GM12878 (cell line): ENCODE data around the gene PIGU. TPM values are rescaled to one million over a fixed set of nuclear protein-coding genes. Genes with fewer than 3 reads are reported as not detected.
A peak's percentile ranks its signal among the peaks of the same experiment; 100 is the strongest.

Experiments used
- ATAC-seq: fragments of 200-7000 bp; cut with Tn5 transposase; 3 replicates; pipeline ENCODE4 v1.9.1; 2020; ENCODE audit warnings: mild to moderate bottlenecking, moderate library complexity
- BruUV-seq: library from RNA; stranded (reverse); fragments of 400-500 nt; replicated peaks from 2 replicates; lab custom pipeline; 2021; lab: Mats Ljungman, UMichigan
- CTCF ChIA-PET: fragments of 300-600 bp; sonication (Branson Sonifier 250); formaldehyde crosslinking; extraction: SDS; loops from one replicate; lab custom pipeline; 2021; ENCODE audit warnings: inconsistent platforms; lab: Yijun Ruan, JAX
- POLR2A ChIA-PET: fragments of 350-600 bp; formaldehyde crosslinking; extraction: SDS; loops from one replicate; lab custom pipeline; 2021; ENCODE audit warnings: inconsistent platforms; lab: Charles Lee
- RAD21 ChIA-PET: fragments of 300-600 bp; sonication (Branson Sonifier 250); formaldehyde crosslinking; loops from one replicate; lab custom pipeline; 2023; ENCODE audit warnings: antibody characterized with exemption; ENCODE audit not compliant: unreplicated experiment; lab: Charles Lee
- SMC1A ChIA-PET: fragments of 300-600 bp; sonication (Branson Sonifier 250); formaldehyde crosslinking; loops from one replicate; lab custom pipeline; 2023; ENCODE audit not compliant: unreplicated experiment, uncharacterized antibody; lab: Charles Lee
- DNase-seq: peaks from one replicate; pipeline ENCODE4 v3.0.0-alpha.2; 2011; ENCODE audit warnings: low read depth, low spot score
- FAIRE-seq: peaks from 3 replicates; lab custom pipeline; 2011; peaks lifted over from hg19 to GRCh38; lab: Jason Lieb, UNC
- H2AFZ ChIP-seq: 2 replicates; pipeline ENCODE4 v1.6.0; 2011; ENCODE audit warnings: low read depth, low read length, control low read depth; ENCODE audit not compliant: control insufficient read depth
- H3K27ac ChIP-seq: 2 replicates; pipeline ENCODE4 v1.5.1; 2011; ENCODE audit warnings: control low read depth; ENCODE audit not compliant: control insufficient read depth, insufficient read depth
- H3K27me3 ChIP-seq, 2 experiments: replicated peaks in 1 of 2; 2 replicates each; pipeline versions ENCODE4 v1.6.0 to v1.6.1; 2011; ENCODE audit warnings: low read length in 1 of 2; ENCODE audit not compliant: control insufficient read depth in 2 of 2, insufficient read depth in 2 of 2
- H3K36me3 ChIP-seq, 2 experiments: 2 replicates each; pipeline ENCODE4 v1.5.1; 2011; ENCODE audit warnings: low read length in 1 of 2; ENCODE audit not compliant: control insufficient read depth in 2 of 2, insufficient read depth in 2 of 2
- H3K4me1 ChIP-seq: 2 replicates; pipeline ENCODE4 v1.6.1; 2011; ENCODE audit warnings: mild to moderate bottlenecking, low read length, moderate library complexity, mixed read lengths; ENCODE audit not compliant: control insufficient read depth, insufficient read depth
- H3K4me2 ChIP-seq: 2 replicates; pipeline ENCODE4 v1.6.0; 2011; ENCODE audit warnings: control low read depth; ENCODE audit not compliant: control insufficient read depth, insufficient read depth
- H3K4me3 ChIP-seq: fragments of 200-600 bp; sonication (generic); 2 replicates; pipeline ENCODE4 v1.5.1; 2016
- H3K79me2 ChIP-seq: 2 replicates; pipeline ENCODE4 v1.6.0; 2011; ENCODE audit warnings: low read length; ENCODE audit not compliant: control insufficient read depth, insufficient read depth
- H3K9ac ChIP-seq: 2 replicates; pipeline ENCODE4 v1.8.0; 2011; ENCODE audit warnings: low read length, control low read depth, mixed read lengths; ENCODE audit not compliant: control insufficient read depth, insufficient read depth
- H3K9me3 ChIP-seq: replicated peaks from 3 replicates; pipeline ENCODE4 v1.5.1; 2011; ENCODE audit warnings: mild to moderate bottlenecking, low read length; ENCODE audit not compliant: control insufficient read depth, insufficient read depth
- H4K20me1 ChIP-seq: 2 replicates; pipeline ENCODE4 v1.6.0; 2011; ENCODE audit not compliant: control insufficient read depth, insufficient read depth
- E4F1 ChIP-seq: fragments of 450-650 bp; IDR thresholded peaks from 2 replicates; pipeline ENCODE4 v1.6.1; 2018; ENCODE audit warnings: borderline replicate concordance, mild to moderate bottlenecking; ENCODE audit not compliant: partially characterized antibody
- IRF3 ChIP-seq: fragments of 450-650 bp; IDR thresholded peaks from 2 replicates; pipeline ENCODE4 v1.6.1; 2014; ENCODE audit warnings: mild to moderate bottlenecking
- PAX5 ChIP-seq: IDR thresholded peaks from 2 replicates; pipeline ENCODE4 v1.6.1; 2011; ENCODE audit warnings: low read depth, low read length, borderline replicate concordance
- POU2F2 ChIP-seq: IDR thresholded peaks from 3 replicates; pipeline ENCODE4 v1.6.1; 2011; ENCODE audit warnings: low read depth, mild to moderate bottlenecking, low read length, borderline replicate concordance
- RBBP5 ChIP-seq: fragments of 200-600 bp; sonication (generic); conservative IDR thresholded peaks from 2 replicates; pipeline ENCODE4 v1.6.1; 2016
- SPI1 ChIP-seq: IDR thresholded peaks from 2 replicates; pipeline ENCODE4 v1.6.1; 2011; ENCODE audit warnings: low read depth, mild to moderate bottlenecking, low read length, moderate library complexity, borderline replicate concordance; ENCODE audit not compliant: insufficient read depth
- SREBF1 ChIP-seq: IDR thresholded peaks from 2 replicates; pipeline ENCODE4 v1.6.1; 2012; ENCODE audit warnings: mild to moderate bottlenecking, low read length
- WRNIP1 ChIP-seq: IDR thresholded peaks from 2 replicates; pipeline ENCODE4 v1.6.1; 2011; ENCODE audit warnings: low read depth, low read length, improper control_type of control experiment, borderline replicate concordance
- ZNF384 ChIP-seq: IDR thresholded peaks from 2 replicates; pipeline ENCODE4 v1.6.1; 2012; ENCODE audit warnings: low read depth, mild to moderate bottlenecking, low read length, improper control_type of control experiment, borderline replicate concordance
- ZNF592 ChIP-seq: fragments of 450-650 bp; IDR thresholded peaks from 2 replicates; pipeline ENCODE4 v1.6.1; 2017; ENCODE audit warnings: mild to moderate bottlenecking, moderate library complexity
- ZSCAN29 ChIP-seq: fragments of 450-650 bp; IDR thresholded peaks from 2 replicates; pipeline ENCODE4 v1.6.1; 2017; ENCODE audit warnings: mild to moderate bottlenecking, moderate library complexity
- WGBS: methylation state at CpG from one replicate; pipeline ENCODE4 v1.1.6; 2016; ENCODE audit warnings: low lambda C conversion rate; ENCODE audit not compliant: insufficient replicate concordance, insufficient coverage; ENCODE audit errors: missing lambda C conversion rate; 5-methylcytosine and 5-hydroxymethylcytosine counted together
- in situ Hi-C: fragments of 300-500 bp; cut with MboI; formaldehyde crosslinking; loops from 9 replicates; pipeline ENCODE4 v1.14.3; 2018; ENCODE audit warnings: mixed read lengths
- intact Hi-C: fragments of 100-400 bp; cut with micrococcal nuclease; formaldehyde crosslinking; loops from one replicate; pipeline ENCODE4 v1.14.2; 2022; ENCODE audit not compliant: unreplicated experiment
- polyA plus RNA-seq, 11 experiments: library from polyadenylated mRNA; depleted of rRNA in 4 of 11; unstranded in 6 of 11; stranded (reverse) in 5 of 11; fragments of >200 nt; fragmentation: Nextera tagmentation in 4 of 11; fragmentation: Illumina TruSeq in 1 of 11; extraction: Ambion mirVana in 4 of 11; extraction: Trizol in 1 of 11; gene quantifications; 1 replicate in 1 of 11; 2 replicates in 10 of 11; pipeline versions ENCODE4 v1.2.1 to v1.2.3, GENCODE V29; 2011 to 2016; ENCODE audit warnings: inconsistent platforms in 2 of 11, missing spikeins in 2 of 11, low read depth in 1 of 11
- total RNA-seq, 4 experiments: library from RNA; depleted of rRNA in 3 of 4; stranded (reverse); fragments of >200 nt in 3 of 4; fragmentation: Illumina TruSeq in 1 of 4; extraction: Trizol in 1 of 4; gene quantifications; 2 replicates each; pipeline versions ENCODE4 v1.2.1 to v1.2.3, GENCODE V29; 2013 to 2021

PIGU gene
- total and polyA plus RNA-seq, 10 of the 15 experiments (the other 5 are each of a cell fraction or from before 2014, with no cell fraction given), result 4.1 to 88.2 (median 25.0) TPM

GRCh38 chr20:34703424-34704176 is 26.7 kb upstream of the PIGU start (continued):
- TF ChIP-seq E4F1 (peak; percentile 22), SPI1 (no peak)
- TF ChIP-seq, all 136 proteins: peak for 8

- no peaks in the 10 kb centered on the region for H3K79me2 ChIP-seq
- ChIA-PET SMC1A (interaction anchor here (0.6 to 13.1 kb wide), 9 partner anchors 17 to 390 kb away, joined by 3 to 146 read pairs (median 4); no protein-coding TSS in a partner anchor), POLR2A (interaction anchor here (0.8 to 1.8 kb wide), 5 partner anchors 10 to 186 kb away, joined by 3 to 11 read pairs (median 4); no protein-coding TSS in a partner anchor), RAD21 (interaction anchor here (1.0 to 1.9 kb wide), 3 partner anchors 22 to 67 kb away, joined by 3 to 11 read pairs (median 7); partner anchors contain the start of gene PIGU), CTCF (interaction anchor here (1.0 to 10.2 kb wide), 8 partner anchors 14 to 389 kb away, joined by 3 to 118 read pairs (median 4); no protein-coding TSS in a partner anchor)
- no peak for TF ChIP-seq ZSCAN29
- TF ChIP-seq PAX5, result no peak
- TF ChIP-seq RBBP5, result no peak
- no peak for TF ChIP-seq SPI1
- TF ChIP-seq POU2F2, result no peak
- no peak for TF ChIP-seq SREBF1
- TF ChIP-seq ZNF384, result no peak
- no peak for TF ChIP-seq WRNIP1
- TF ChIP-seq ZNF592, result no peak
- TF ChIP-seq IRF3, result no peak
- no peaks in the 10 kb centered on the region for H4K20me1 ChIP-seq
- no peaks in the 10 kb centered on the region for H3K27me3 ChIP-seq
- no peaks in the 10 kb centered on the region for H3K36me3 ChIP-seq
- FAIRE-seq (no peak), ATAC-seq (no peak), DNase-seq (no peak)
- H3K4me1 ChIP-seq, result peaks cover 3% of the 10 kb centered on the region; the same call in 1 of the 2 replicates
- no peak overlapping the region for H2AFZ ChIP-seq
- intact Hi-C loops (no loop called here), in situ Hi-C loops (no loop called here)
- H3K27ac ChIP-seq, result no peak overlapping the region
- WGBS, result 31% methylated on average over 3 of the region's 3 CpGs
- no peak overlapping the region for H3K4me3 ChIP-seq
- H3K9me3 ChIP-seq, result no peaks in the 10 kb centered on the region
- peak overlapping the region; percentile 88 for H3K4me2 ChIP-seq
- no peak overlapping the region for H3K9ac ChIP-seq
- TSS peak; percentile 47 for BruUV-seq
Observed at GRCh38 chr20:34703061-34703423, 26.1 kb upstream of the PIGU start.
